Right atrium auricular region (tissue), 2 donors: ENCODE data around the gene MOSMO. TPM values are rescaled to one million over a fixed set of nuclear protein-coding genes. Genes with fewer than 3 reads are reported as not detected.

Experiments used
- DNase-seq: peaks from one replicate; pipeline ENCODE4 v3.0.0-alpha.2; 2019; ENCODE audit warnings: low spot score
- H3K27ac ChIP-seq, 2 donors: fragments of 200-600 bp; sonication (generic); 1 replicate in 1 of 2; 2 replicates in 1 of 2; pipeline ENCODE4 v1.5.1; 2016 to 2019
- H3K27me3 ChIP-seq, 2 donors: fragments of 200-600 bp; sonication (generic); one replicate each; pipeline versions ENCODE4 v1.5.1 to v1.6.0; 2017 to 2019
- H3K36me3 ChIP-seq: fragments of 200-600 bp; sonication (generic); one replicate; pipeline ENCODE4 v1.5.1; 2016
- H3K4me1 ChIP-seq, 2 donors: fragments of 200-600 bp; sonication (generic); one replicate each; pipeline versions ENCODE4 v1.5.1 to v1.6.0; 2017 to 2019
- H3K4me3 ChIP-seq, 2 donors: fragments of 200-600 bp; sonication (generic); 1 replicate in 1 of 2; 2 replicates in 1 of 2; pipeline ENCODE4 v1.5.1; 2017 to 2019; ENCODE audit warnings: mild to moderate bottlenecking in 1 of 2, moderate library complexity in 1 of 2
- H3K9me3 ChIP-seq, 2 donors: fragments of 200-600 bp; sonication (generic); one replicate each; pipeline ENCODE4 v1.5.1; 2019
- CTCF ChIP-seq, 2 donors: fragments of 200-600 bp; sonication (generic); IDR thresholded peaks; one replicate each; pipeline ENCODE4 v1.5.1; 2019; ENCODE audit warnings: antibody characterized with exemption in 2 of 2
- total RNA-seq, 2 donors: library from RNA; depleted of rRNA; stranded (reverse); fragments of >200 nt; gene quantifications; one replicate each; pipeline ENCODE4 v1.1.0, GENCODE V29; 2016

The MOSMO gene
- total RNA-seq, 2 donors from 2014 or later: 10.9 to 12.1 TPM

- H3K27ac ChIP-seq: no peak overlapping the region
- no peaks in the 10 kb centered on the region for H3K4me1 ChIP-seq
- DNase-seq: no peak
- H3K9me3 ChIP-seq: no peaks in the 10 kb centered on the region
- no peak overlapping the region for H3K4me3 ChIP-seq
- TF ChIP-seq CTCF (IDR thresholded peaks at IDR 0.05): no peak
- H3K27me3 ChIP-seq: no peaks in the 10 kb centered on the region
- no peaks in the 10 kb centered on the region for H3K36me3 ChIP-seq
These were observed 47.1 kb downstream of the MOSMO start for GRCh38 chr16:22054847-22055590.

GRCh38 chr16:22055881-22056280 lies 48.0 kb downstream of the MOSMO start:
- no peak overlapping the region for H3K27ac ChIP-seq
- no peaks in the 10 kb centered on the region for H3K4me1 ChIP-seq
- no peak for TF ChIP-seq CTCF (IDR thresholded peaks at IDR 0.05)
- no peak overlapping the region for H3K4me3 ChIP-seq
- H3K36me3 ChIP-seq: no peaks in the 10 kb centered on the region
- no peaks in the 10 kb centered on the region for H3K9me3 ChIP-seq
- DNase-seq: no peak
- H3K27me3 ChIP-seq: no peaks in the 10 kb centered on the region

- no peaks in the 10 kb centered on the region for H3K9me3 ChIP-seq
- H3K27me3 ChIP-seq: no peaks in the 10 kb centered on the region
- H3K4me1 ChIP-seq: no peaks in the 10 kb centered on the region
- DNase-seq: no peak
- no peak for TF ChIP-seq CTCF (IDR thresholded peaks at IDR 0.05)
- no peaks in the 10 kb centered on the region for H3K36me3 ChIP-seq
- no peak overlapping the region for H3K4me3 ChIP-seq
- no peak overlapping the region for H3K27ac ChIP-seq
These were observed 56.1 kb downstream of the MOSMO start for GRCh38 chr16:22063888-22064467.

- no peaks in the 10 kb centered on the region for H3K9me3 ChIP-seq
- no peak for TF ChIP-seq CTCF (IDR thresholded peaks at IDR 0.05)
- H3K4me3 ChIP-seq: no peak overlapping the region
- peaks cover 0 to 4% of the 10 kb centered on the region in 2 donors for H3K4me1 ChIP-seq
- no peaks in the 10 kb centered on the region for H3K36me3 ChIP-seq
- no peak for DNase-seq
- H3K27ac ChIP-seq: no peak overlapping the region
- no peaks in the 10 kb centered on the region for H3K27me3 ChIP-seq
These were observed 57.3 kb downstream of the MOSMO start for GRCh38 chr16:22065252-22065651.

- Histone ChIP-seq H3K27ac (no peak overlapping the region), H3K4me3 (no peak overlapping the region), H3K27me3 (no peaks in the 10 kb centered on the region), H3K9me3 (no peaks in the 10 kb centered on the region), H3K36me3 (no peaks in the 10 kb centered on the region), H3K4me1 (peaks cover 0 to 18% of the 10 kb centered on the region in 2 donors)
- TF ChIP-seq CTCF (IDR thresholded peaks at IDR 0.05): no peak
- no peak for DNase-seq
These were observed 62.7 kb downstream of the MOSMO start for GRCh38 chr16:22070361-22071330.
